Ureter (tissue), 1 donor: Measurements from ENCODE around the gene DAP3. TPM values are rescaled to one million over a fixed set of nuclear protein-coding genes. Genes with fewer than 3 reads are reported as not detected.
A peak's percentile ranks its signal among the peaks of the same experiment; 100 is the strongest.
"Not testable (repeated sequence)": the region's sequence is repeated elsewhere in the genome, so short reads cannot be mapped to it uniquely, and the experiment has no call there.

Experiments used
- DNase-seq: peaks from one replicate; pipeline ENCODE4 v3.0.0-alpha.2; 2020; ENCODE audit warnings: low spot score
- total RNA-seq: library from RNA; stranded (reverse); gene quantifications from one replicate; pipeline ENCODE4 v1.2.4, GENCODE V29; 2023
- donor health status: DM: yes; HTN: yes; CAD: no.

Gene DAP3
- total RNA-seq, result 122 TPM

GRCh38 chr1:155689081-155689607 is at the start of gene DAP3:
DAP3 (plus strand) TSS chr1:155689091; CDS start chr1:155709780, 20,689 bp downstream.
- peak; percentile 87 for DNase-seq

- DNase-seq, result no peak
Measured at GRCh38 chr1:155640367-155640766, 48.5 kb upstream of the DAP3 start.

GRCh38 chr1:155642559-155643180 is 46.2 kb upstream of the DAP3 start:
- DNase-seq, result not testable (repeated sequence)

GRCh38 chr1:155643230-155643629 is 45.7 kb upstream of the DAP3 start:
- DNase-seq, result no peak

- no peak for DNase-seq
Measured at GRCh38 chr1:155645034-155645598, 43.8 kb upstream of the DAP3 start.

- DNase-seq, result no peak
Measured at GRCh38 chr1:155645648-155646047, 43.2 kb upstream of the DAP3 start.

GRCh38 chr1:155646307-155646706 is 42.6 kb upstream of the DAP3 start:
- no peak for DNase-seq

- no peak for DNase-seq
Measured at GRCh38 chr1:155648207-155649147, 40.4 kb upstream of the DAP3 start.

- DNase-seq, result no peak
Measured at GRCh38 chr1:155649676-155650075, 39.2 kb upstream of the DAP3 start.

- no peak for DNase-seq
Measured at GRCh38 chr1:155650231-155650757, 38.6 kb upstream of the DAP3 start.

GRCh38 chr1:155651861-155652661 is 36.8 kb upstream of the DAP3 start:
- no peak for DNase-seq

- DNase-seq, result no peak
Measured at GRCh38 chr1:155652951-155653350, 35.9 kb upstream of the DAP3 start.

GRCh38 chr1:155657463-155657862 is 31.4 kb upstream of the DAP3 start:
- DNase-seq, result no peak

- not testable (repeated sequence) for DNase-seq
Measured at GRCh38 chr1:155661239-155661638, 27.7 kb upstream of the DAP3 start.

- no peak for DNase-seq
Measured at GRCh38 chr1:155669233-155670162, 19.4 kb upstream of the DAP3 start.

GRCh38 chr1:155671750-155672149 is 17.1 kb upstream of the DAP3 start:
- DNase-seq, result no peak

GRCh38 chr1:155673003-155673402 is 15.9 kb upstream of the DAP3 start:
- DNase-seq, result no peak

- no peak for DNase-seq
Measured at GRCh38 chr1:155678027-155678426, 10.9 kb upstream of the DAP3 start.

- not testable (repeated sequence) for DNase-seq
Measured at GRCh38 chr1:155678992-155679391, 9.9 kb upstream of the DAP3 start.

GRCh38 chr1:155680531-155680930 is 8.4 kb upstream of the DAP3 start:
- DNase-seq, result no peak
